Measurements from ENCODE around the gene ODAD4.
"Not testable (repeated sequence)": the region's sequence is repeated elsewhere in the genome, so short reads cannot be mapped to it uniquely, and the experiment has no call there.

The ODAD4 gene

DNA sequence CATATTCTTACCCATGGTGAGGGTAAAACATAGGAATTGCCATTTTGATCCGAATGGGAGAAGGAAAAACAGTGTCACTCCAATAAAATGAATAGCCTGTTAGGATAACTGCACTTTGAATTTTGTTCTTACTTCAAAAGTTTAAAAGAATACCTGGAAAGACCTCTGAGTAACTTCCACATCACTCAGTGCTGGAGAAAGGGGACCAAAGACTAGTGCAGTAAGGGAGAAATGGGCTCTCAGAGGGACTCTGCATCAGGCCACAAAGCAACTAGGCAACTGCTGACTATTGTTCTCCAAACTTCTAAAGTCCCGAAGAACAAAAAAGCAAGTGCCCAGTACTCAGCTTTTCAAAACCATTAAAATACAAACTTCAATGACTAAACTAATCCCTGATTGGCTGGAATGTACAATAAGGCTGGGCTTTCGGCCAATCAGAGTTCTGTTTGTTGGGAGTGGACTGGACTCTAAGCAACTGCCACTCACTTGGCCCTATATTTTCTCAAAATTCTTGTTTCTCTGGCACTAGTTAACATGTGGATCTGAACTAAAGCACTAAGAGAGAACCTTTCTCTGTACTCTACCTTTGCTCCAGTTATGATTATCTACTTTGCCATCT is 80.6 kb downstream of the ODAD4 start:
- no peak overlapping the region for H3K9ac ChIP-seq (ENCODE audit: low read depth, low read length)
- no peak overlapping the region for H3K4me3 ChIP-seq (ENCODE audit: low read depth, low read length)
- H3K4me1 ChIP-seq (ENCODE audit: control insufficient read depth, insufficient read depth, low read length), result peaks cover 35% of the 10 kb centered on the region
- peak overlapping the region; percentile 97 for H3K27ac ChIP-seq (ENCODE audit: low read depth, low read length)
- H3K36me3 ChIP-seq (ENCODE audit: control insufficient read depth, insufficient read depth, low read length), result peaks cover 15% of the 10 kb centered on the region
- no peaks in the 10 kb centered on the region for H3K9me3 ChIP-seq (ENCODE audit: control insufficient read depth, insufficient read depth, low read length)
- no peaks in the 10 kb centered on the region for H3K27me3 ChIP-seq (ENCODE audit: control insufficient read depth, insufficient read depth, low read length)

DNA sequence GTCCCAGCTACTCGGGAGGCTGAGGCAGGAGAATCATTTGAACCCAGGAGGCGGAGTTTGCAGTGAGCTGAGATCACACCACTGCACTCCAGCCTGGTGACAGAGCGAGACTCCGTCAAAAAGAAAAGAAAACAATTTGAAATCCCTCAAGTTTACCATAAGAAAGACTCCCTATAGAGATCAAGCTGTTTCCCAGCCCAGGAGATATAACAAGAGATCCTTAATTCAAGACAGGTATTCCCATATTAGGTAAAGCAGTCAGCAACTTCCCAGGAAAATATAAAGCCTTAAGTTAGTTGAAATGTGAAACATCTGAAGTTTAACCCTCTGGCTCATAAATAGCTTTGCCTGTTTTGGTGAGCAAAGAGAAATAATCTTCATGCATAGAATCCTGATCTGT is 81.9 kb downstream of the ODAD4 start:
- not testable (repeated sequence) for H3K27me3 ChIP-seq (ENCODE audit: control insufficient read depth, insufficient read depth, low read length); H3K9me3 ChIP-seq (ENCODE audit: control insufficient read depth, insufficient read depth, low read length)
- Histone ChIP-seq H3K4me3 (ENCODE audit: low read depth, low read length) (peak overlapping the region; percentile 47), H3K27ac (ENCODE audit: low read depth, low read length) (peak overlapping the region; percentile 97), H3K36me3 (ENCODE audit: control insufficient read depth, insufficient read depth, low read length) (peaks cover 11% of the 10 kb centered on the region), H3K9ac (ENCODE audit: low read depth, low read length) (peak overlapping the region; percentile 71), H3K4me1 (ENCODE audit: control insufficient read depth, insufficient read depth, low read length) (peaks cover 38% of the 10 kb centered on the region)

DNA sequence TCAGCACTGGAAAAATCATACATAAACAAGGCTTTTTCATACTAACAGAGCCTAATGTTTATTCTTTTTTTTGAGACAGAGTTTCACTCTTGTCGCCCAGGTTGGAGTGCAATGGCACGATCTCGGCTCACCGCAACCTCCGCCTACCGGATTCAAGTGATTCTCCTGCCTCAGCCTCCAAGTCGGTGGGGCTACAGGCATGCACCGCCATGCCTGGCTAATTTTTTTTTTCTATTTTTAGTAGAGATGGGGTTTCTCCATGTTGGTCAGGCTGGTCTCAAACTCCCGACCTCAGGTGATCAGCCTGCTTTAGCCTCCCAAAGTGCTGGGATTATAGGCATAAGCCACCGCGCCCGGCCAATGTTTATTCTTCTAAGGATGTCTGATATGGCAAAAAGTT is 83.3 kb downstream of the ODAD4 start:
- H3K9me3 ChIP-seq (ENCODE audit: control insufficient read depth, insufficient read depth, low read length); H3K4me3 ChIP-seq (ENCODE audit: low read depth, low read length); H3K27me3 ChIP-seq (ENCODE audit: control insufficient read depth, insufficient read depth, low read length); H3K9ac ChIP-seq (ENCODE audit: low read depth, low read length): not testable (repeated sequence)
- Histone ChIP-seq H3K4me1 (ENCODE audit: control insufficient read depth, insufficient read depth, low read length) (peaks cover 41% of the 10 kb centered on the region), H3K27ac (ENCODE audit: low read depth, low read length) (peak overlapping the region; percentile 97), H3K36me3 (ENCODE audit: control insufficient read depth, insufficient read depth, low read length) (peaks cover 11% of the 10 kb centered on the region)

Measured in HUES48 (cell line).